Hematopoietic multipotent progenitor cell (in vitro differentiated cells): Measurements from ENCODE around the gene RETN. TPM values are rescaled to one million over a fixed set of nuclear protein-coding genes. Genes with fewer than 3 reads are reported as not detected.

Experiments used
- DNase-seq, 3 donors: peaks; one replicate each; pipeline ENCODE4 v3.0.0-alpha.2; 2011 to 2015; ENCODE audit warnings: low read depth in 2 of 3, low spot score in 2 of 3
- total RNA-seq: library from RNA; depleted of rRNA; stranded (reverse); fragments of >200 nt; gene quantifications from one replicate; pipeline ENCODE4 v1.2.3, GENCODE V29; 2012

The RETN gene
- total RNA-seq, 1 donor: 0.54 TPM

GRCh38 chr19:7657131-7657751, 11.6 kb upstream of the RETN start:
- peak in 2 of 3 donors; percentile 54 to 64 for DNase-seq

DNA sequence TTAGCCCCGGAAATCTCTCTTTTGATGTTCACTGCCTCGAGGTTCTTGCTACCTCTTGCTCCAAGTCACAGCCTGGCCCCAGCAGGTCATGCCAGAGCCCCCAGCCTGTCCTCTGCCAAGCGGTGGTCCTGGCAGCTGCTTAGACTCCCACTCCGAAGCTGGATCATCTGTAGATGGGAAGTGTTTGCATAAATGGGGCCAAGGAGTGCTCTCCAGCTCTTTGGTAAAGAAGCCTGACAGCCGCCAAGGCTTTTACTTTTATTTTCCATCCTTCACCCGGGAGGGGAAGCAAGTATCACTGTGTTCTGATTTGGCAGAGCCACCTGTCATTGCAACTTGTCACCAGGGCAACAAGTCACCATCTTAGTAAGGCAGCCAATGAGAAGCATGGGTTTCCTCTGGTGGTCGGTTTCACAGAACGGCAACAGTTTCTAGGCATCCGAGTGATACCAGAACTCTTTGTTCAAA, 10.6 kb upstream of the RETN start:
- DNase-seq: peak in 2 of 3 donors; percentile 57 to 82

- no peak for DNase-seq
Measured at GRCh38 chr19:7661744-7662538, 6.9 kb upstream of the RETN start.

DNA sequence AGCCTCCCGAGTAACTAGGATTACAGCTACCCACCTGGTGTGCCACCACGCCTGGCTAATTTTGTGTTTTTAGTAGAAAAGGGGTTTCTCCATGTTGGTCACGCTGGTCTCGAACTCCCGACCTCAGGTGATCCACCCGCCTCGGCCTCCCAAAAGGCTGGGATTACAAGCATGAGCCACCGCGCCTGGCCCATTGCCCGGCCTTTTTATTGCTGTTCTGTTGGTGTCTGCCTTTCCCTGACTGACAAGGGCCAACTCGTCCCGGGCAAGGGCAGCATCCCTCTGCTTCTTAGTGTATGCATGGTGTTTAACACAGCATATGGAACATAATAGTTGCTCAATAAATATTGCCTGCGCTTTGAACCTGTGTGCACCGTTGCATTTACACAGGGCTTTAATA, 6.2 kb upstream of the RETN start:
- no peak for DNase-seq

DNA sequence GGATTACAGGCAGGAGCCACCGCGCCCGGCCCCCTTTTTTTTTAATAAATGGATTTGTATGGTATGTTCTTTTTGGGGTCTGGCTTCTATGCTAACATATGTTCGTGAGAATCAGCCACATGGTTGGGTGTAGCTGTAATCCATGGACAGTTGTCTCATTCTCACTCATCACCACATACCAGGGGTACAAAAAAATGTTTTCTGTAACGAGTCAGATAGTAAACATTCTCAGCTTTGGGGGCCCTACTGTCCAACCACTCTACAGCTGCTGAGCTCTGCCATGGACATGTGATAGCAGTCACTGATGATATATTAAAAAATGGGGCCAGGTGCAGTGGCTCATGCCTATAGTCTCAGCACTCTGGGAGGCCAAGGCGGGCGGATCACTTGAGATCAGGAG, 5.1 kb upstream of the RETN start:
- DNase-seq: no peak

DNA sequence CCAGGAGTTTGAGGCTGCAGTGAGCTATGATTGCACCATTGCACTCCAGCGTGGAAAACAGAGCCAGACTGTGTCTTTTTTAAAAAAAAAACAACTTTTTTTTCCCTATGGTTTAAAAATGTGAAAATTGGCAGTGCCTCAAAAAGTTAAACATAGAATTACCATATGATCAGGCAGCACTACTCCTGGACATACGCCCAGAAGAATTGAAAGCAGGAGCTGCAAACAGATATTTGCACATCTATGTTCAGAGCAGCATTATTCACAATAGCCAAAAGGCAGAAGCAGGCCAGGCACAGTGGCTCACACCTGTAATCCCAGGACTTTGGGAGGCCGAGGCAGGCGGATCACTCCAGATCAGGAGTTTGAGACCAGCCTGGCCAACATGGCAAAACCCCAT, 3.8 kb upstream of the RETN start:
- no peak for DNase-seq

- DNase-seq: no peak
Measured at GRCh38 chr19:7669641-7670040, 792 bp downstream of the RETN start.

DNA sequence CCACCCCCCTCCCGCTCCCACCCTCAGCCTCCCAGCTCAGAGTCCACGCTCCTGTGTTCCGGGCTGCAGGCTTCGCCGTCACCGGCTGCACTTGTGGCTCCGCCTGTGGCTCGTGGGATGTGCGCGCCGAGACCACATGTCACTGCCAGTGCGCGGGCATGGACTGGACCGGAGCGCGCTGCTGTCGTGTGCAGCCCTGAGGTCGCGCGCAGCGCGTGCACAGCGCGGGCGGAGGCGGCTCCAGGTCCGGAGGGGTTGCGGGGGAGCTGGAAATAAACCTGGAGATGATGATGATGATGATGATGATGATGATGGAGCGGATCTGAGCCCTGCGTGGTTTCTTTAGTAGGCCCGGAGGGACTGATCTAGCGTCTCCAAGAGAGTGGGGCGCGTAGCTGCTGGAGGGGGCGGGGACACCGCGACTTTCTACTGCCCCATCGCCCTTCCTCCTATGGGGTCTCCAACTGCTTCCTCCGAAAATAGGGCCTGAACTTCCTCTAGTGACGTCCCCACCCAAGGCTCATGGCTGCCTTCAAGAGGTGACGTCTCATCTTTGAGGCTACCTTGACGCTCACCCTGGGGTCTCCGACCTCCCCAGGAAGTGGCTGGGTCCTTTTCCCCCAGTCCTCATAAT, 1.4 kb downstream of the RETN start:
- DNase-seq: peak in 2 of 3 donors; percentile 50 to 64

- DNase-seq: no peak
Measured at GRCh38 chr19:7670790-7671189, 1.9 kb downstream of the RETN start.

DNA sequence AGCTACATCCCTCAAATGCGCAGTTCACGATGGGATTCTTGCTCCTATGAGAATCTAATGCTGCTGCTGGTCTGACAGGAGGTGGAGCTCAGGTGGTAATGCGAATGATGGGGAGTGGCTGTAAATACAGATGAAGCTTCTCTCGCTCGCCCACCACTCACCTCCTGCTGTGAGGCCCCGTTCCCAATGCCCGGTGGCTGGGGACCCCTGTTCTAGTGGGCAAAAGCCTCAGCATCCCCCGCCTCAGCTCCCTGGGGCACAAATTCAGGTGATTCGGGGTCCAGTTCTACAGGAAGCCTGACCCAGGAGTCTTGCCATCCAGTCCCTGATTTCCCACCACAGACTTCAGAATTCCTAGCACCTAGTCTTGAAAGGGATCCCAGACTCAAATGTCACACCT, 3.7 kb downstream of the RETN start:
- DNase-seq: no peak

- DNase-seq: peak in 2 of 3 donors; percentile 50 to 55
Measured at GRCh38 chr19:7674010-7675005, 5.5 kb downstream of the RETN start.

- DNase-seq: peak in 1 of 3 donors; percentile 27
Measured at GRCh38 chr19:7676376-7676775, 7.5 kb downstream of the RETN start.

- no peak for DNase-seq
Measured at GRCh38 chr19:7676854-7677253, 8.0 kb downstream of the RETN start, which contains the start of gene MCEMP1. MCEMP1 (plus strand) TSS chr19:7677090; CDS start chr19:7677121, 31 bp downstream.

DNA sequence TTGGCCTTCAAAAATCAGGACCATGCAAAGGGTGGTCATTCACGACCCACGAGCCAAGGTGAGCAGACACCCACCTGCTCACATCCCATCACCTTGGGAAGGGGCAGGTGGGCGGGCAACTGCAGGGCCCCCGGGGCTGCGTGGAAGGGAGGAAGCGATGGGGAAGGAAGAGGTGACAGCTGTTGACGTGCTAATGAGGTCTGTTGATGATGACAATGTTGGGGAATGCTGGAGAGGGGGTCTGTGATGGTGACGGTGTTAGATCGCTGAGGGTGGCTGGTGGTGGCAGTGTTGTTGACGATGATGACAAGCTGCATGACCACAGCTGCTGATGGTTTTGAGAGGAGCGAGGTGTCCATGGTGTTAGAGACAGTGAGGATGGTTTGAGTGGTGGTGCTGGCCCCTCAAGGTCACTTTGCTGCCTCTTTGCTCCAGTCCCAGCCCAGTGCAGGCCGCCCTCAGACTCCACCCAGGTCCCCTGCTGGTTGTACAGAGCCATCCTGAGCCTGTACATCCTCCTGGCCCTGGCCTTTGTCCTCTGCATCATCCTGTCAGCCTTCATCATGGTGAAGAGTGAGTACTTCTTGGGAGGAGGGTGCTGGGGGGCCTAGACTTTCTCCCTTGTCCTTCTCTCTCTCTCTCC, 8.9 kb downstream of the RETN start:
- no peak for DNase-seq

DNA sequence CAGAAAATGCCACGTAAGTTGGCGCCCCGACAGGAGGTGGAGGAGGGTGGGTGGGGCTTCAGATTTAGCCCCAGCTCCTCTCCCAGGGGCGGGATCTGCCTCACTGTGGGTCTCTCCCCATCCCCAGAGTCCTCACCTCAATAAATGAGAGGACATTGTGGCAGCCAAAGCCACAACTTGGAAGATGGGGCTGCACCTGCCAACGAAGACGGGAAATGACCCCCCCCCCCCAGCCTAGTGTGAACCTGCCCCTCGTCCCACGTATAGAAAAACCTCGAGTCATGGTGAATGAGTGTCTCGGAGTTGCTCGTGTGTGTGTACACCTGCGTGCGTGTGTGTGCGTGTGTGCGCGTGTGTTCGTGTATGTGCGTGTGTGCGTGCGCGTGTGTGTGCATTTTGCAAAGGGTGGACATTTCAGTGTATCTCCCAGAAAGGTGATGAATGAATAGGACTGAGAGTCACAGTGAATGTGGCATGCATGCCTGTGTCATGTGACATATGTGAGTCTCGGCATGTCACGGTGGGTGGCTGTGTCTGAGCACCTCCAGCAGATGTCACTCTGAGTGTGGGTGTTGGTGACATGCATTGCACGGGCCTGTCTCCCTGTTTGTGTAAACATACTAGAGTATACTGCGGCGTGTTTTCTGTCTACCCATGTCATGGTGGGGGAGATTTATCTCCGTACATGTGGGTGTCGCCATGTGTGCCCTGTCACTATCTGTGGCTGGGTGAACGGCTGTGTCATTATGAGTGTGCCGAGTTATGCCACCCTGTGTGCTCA, 10.3 kb downstream of the RETN start:
- DNase-seq: peak; percentile 41 to 76 (median 74)

- no peak for DNase-seq
Measured at GRCh38 chr19:7679771-7680605, 11.1 kb downstream of the RETN start.

GRCh38 chr19:7680606-7681339, 11.9 kb downstream of the RETN start, which contains the start of gene TRAPPC5:
TRAPPC5 (plus strand) TSS chr19:7680833; CDS start chr19:7682254, 1,421 bp downstream.
- DNase-seq: peak; percentile 85 to 89 (median 85)
